ENCODE results near the gene GPR21.

DNA sequence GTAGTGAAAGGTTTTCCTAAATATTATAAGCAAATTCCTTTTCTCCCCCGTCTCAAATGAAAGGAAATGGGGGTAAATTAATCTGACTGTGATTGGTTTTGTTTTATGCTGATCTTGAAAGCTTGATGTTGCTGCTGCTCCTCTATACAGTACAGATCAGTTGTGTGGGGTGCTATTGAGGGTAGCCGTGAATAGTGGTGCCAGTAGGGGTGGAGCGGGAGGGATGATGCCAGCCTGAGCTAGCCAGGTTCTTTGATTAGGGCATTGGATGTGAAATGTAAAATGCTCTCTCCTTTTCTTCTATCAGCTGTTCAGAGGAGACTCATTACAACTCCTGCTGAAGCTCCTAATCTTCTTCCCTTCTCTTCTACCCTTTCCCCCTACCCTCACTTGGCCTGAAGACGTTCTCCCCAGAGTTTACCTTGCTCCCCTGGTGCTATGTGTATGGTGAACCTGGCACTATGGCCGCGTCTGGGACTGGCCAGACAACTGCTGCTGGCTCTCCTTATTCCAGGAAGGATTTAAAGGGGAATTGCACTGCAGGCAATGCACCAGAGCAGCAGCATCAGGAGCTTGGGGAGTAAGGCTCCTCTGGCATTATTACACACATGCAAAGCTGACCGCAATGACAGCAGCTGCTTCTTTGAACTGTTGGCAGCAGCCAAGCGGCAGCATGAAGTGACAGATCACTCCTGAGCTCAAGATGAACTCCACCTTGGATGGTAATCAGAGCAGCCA lies 566 bp downstream of the GPR21 start:
- TF ChIP-seq CTCF (conservative IDR thresholded peaks at IDR 0.05) (no peak), EZH2 (IDR thresholded peaks at IDR 0.05; ENCODE audit: low read depth) (no peak)

Measured in PC-9 (cell line).